Prostate gland (tissue), 2 donors: Measurements from ENCODE around the gene FRMD3. TPM values are rescaled to one million over a fixed set of nuclear protein-coding genes. Genes with fewer than 3 reads are reported as not detected.

Source experiments
- DNase-seq: peaks from one replicate; pipeline ENCODE4 v3.0.0-alpha.2; 2019; ENCODE audit warnings: low spot score
- H3K27ac ChIP-seq, 2 donors: fragments of 200-600 bp; sonication (generic); 2 replicates each; pipeline ENCODE4 v1.5.1; 2017 to 2019
- H3K27me3 ChIP-seq: fragments of 200-600 bp; sonication (generic); replicated peaks from 2 replicates; pipeline ENCODE4 v1.5.1; 2019; ENCODE audit not compliant: insufficient read depth
- H3K36me3 ChIP-seq, 2 donors: fragments of 200-600 bp; sonication (generic); 1 replicate in 1 of 2; 2 replicates in 1 of 2; pipeline versions ENCODE4 v1.5.1 to v1.8.1; 2017 to 2019
- H3K4me1 ChIP-seq: fragments of 200-600 bp; sonication (generic); replicated peaks from 2 replicates; pipeline ENCODE4 v1.5.1; 2019
- H3K4me3 ChIP-seq, 2 donors: fragments of 200-600 bp; sonication (generic); 2 replicates each; pipeline ENCODE4 v1.5.1; 2017 to 2019
- H3K9me3 ChIP-seq: fragments of 200-600 bp; sonication (generic); 2 replicates; pipeline ENCODE4 v1.5.1; 2017
- POLR2A ChIP-seq: fragments of 450-650 bp; IDR thresholded peaks from one replicate; pipeline ENCODE4 v1.6.1; 2016; ENCODE audit warnings: antibody characterized with exemption, mild to moderate bottlenecking
- POLR2AphosphoS5 ChIP-seq: sonication (generic); formaldehyde crosslinking; IDR thresholded peaks from one replicate; pipeline ENCODE4 v1.6.1; 2017; ENCODE audit warnings: antibody characterized with exemption
- WGBS: methylation state at CpG from one replicate; pipeline ENCODE4 v1.1.5; 2018; 5-methylcytosine and 5-hydroxymethylcytosine counted together
- intact Hi-C: fragments of 100-400 bp; cut with DNase I; formaldehyde crosslinking; loops from one replicate; pipeline ENCODE4 v1.14.2; 2022
- total RNA-seq, 2 donors: library from RNA; depleted of rRNA; stranded (reverse); fragments of >200 nt; gene quantifications; one replicate each; pipeline ENCODE4 v1.1.0, GENCODE V29; 2016
- TF ChIP-seq, protein P1 (sequence below), 4 experiments: fragments of 200-600 bp in 2 of 4; fragments of 450-650 bp in 2 of 4; sonication (generic) in 2 of 4; IDR thresholded peaks; 1 replicate in 3 of 4; 2 replicates in 1 of 4; pipeline ENCODE4 v1.5.1; 2016 to 2019; ENCODE audit warnings: antibody characterized with exemption in 4 of 4, mild to moderate bottlenecking in 2 of 4, moderate library complexity in 2 of 4

The FRMD3 gene
- total RNA-seq, 2 donors from 2014 or later = 2.3 to 3.4 TPM

DNA sequence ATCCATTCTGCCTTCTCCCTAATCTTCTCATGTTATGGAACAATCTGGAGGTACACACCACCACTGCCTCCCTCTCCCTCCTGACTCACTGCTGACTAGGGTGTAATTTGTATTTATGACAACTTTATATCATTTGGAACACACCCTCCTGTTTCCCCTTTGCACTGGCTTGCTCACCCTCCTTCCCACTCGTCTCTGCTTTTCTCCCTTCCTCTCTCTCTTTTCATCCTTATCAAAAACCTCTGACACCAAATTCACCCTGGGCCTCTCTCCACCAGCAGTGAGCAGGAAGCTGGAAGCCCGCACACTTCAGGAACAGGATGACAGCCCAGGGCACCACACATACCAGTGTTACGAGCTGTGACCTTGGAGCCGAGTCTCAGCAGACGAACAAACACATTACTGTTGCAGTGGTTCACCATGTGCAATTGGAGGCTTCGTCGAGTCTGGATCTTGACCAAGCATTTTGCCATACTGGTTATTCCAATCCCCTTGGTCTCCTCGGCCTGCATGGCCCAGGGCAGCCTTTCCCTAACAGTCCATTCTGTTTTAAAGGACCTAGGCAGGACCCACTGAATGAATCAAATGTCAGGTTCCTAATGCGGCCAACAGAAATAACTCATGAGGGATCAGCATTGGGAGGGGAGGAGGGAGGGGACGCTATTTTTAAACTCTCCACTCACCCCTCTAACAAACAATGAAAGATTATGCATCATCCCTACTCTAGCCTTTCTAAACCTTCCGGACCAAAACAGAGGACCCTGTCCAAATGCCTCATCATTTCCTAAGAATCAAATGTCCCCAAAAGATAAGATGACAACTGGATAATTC is 271.3 kb downstream of the FRMD3 start:
- TF ChIP-seq, protein P1, sequence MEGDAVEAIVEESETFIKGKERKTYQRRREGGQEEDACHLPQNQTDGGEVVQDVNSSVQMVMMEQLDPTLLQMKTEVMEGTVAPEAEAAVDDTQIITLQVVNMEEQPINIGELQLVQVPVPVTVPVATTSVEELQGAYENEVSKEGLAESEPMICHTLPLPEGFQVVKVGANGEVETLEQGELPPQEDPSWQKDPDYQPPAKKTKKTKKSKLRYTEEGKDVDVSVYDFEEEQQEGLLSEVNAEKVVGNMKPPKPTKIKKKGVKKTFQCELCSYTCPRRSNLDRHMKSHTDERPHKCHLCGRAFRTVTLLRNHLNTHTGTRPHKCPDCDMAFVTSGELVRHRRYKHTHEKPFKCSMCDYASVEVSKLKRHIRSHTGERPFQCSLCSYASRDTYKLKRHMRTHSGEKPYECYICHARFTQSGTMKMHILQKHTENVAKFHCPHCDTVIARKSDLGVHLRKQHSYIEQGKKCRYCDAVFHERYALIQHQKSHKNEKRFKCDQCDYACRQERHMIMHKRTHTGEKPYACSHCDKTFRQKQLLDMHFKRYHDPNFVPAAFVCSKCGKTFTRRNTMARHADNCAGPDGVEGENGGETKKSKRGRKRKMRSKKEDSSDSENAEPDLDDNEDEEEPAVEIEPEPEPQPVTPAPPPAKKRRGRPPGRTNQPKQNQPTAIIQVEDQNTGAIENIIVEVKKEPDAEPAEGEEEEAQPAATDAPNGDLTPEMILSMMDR (IDR thresholded peaks at IDR 0.05) = no peak
- TF ChIP-seq POLR2AphosphoS5 = no peak
- TF ChIP-seq POLR2A = no peak
- WGBS = 55% methylated on average over 11 of the region's 11 CpGs

DNA sequence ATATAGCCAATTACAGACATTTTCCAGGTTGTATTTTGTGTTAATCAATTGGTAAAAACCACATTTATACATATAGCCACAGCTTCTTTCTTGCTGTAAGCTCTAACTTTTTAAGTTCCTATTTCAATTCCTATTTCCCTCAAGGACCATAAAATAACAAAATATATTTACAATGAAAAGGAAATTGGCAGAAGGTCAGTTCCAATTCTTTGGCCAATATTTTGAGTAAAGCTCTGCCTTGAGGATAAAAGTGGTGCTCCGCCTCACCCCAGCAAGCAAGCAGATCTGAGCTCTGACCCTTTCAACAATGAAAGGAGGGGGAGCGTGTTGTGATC is 271.9 kb downstream of the FRMD3 start:
- WGBS = 45% methylated on average over 2 of the region's 2 CpGs
- no peak overlapping the region for H3K27ac ChIP-seq

More for the DNA sequence above, 271.3 kb downstream of the FRMD3 start:
- DNase-seq = no peak
- intact Hi-C loops = no loop called here
- H3K9me3 ChIP-seq = no peaks in the 10 kb centered on the region
- H3K27ac ChIP-seq = no peak overlapping the region
- no peaks in the 10 kb centered on the region for H3K36me3 ChIP-seq
- H3K4me3 ChIP-seq = no peak overlapping the region
- H3K27me3 ChIP-seq = no peaks in the 10 kb centered on the region
- no peaks in the 10 kb centered on the region for H3K4me1 ChIP-seq

DNA sequence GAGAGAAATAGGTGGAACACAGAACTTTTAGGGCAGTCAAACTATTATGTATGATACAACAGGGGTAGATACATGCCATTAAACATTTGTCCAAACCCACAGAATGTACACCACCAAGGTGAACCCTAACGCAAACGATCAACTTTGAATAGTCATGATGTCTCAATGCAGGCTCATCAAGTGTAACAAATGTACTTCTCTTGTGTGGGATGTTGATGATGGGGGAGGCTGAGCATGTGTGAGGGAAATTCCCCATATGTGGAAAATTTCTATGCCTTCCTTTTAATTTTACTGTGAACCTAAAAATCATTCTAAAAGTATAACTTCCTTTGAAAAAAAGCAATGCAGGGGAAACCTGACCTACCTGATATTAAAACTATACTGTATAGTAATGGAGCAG is 273.9 kb downstream of the FRMD3 start:
- H3K9me3 ChIP-seq = no peaks in the 10 kb centered on the region
- TF ChIP-seq POLR2AphosphoS5 (no peak), POLR2A (no peak)
- TF ChIP-seq, protein P1 (IDR thresholded peaks at IDR 0.05) = no peak
- H3K36me3 ChIP-seq = no peaks in the 10 kb centered on the region
- H3K4me3 ChIP-seq = no peak overlapping the region
- no peak overlapping the region for H3K27ac ChIP-seq
- intact Hi-C loops = no loop called here
- no peaks in the 10 kb centered on the region for H3K4me1 ChIP-seq
- H3K27me3 ChIP-seq = no peaks in the 10 kb centered on the region
- WGBS = 96% methylated on average over 2 of the region's 2 CpGs
- DNase-seq = no peak

More for the DNA sequence above, 271.9 kb downstream of the FRMD3 start:
- no peaks in the 10 kb centered on the region for H3K36me3 ChIP-seq
- TF ChIP-seq POLR2AphosphoS5 (no peak), POLR2A (no peak)
- TF ChIP-seq, protein P1 (IDR thresholded peaks at IDR 0.05) = no peak
- no peaks in the 10 kb centered on the region for H3K4me1 ChIP-seq
- no peaks in the 10 kb centered on the region for H3K9me3 ChIP-seq
- intact Hi-C loops = no loop called here
- no peak for DNase-seq
- no peak overlapping the region for H3K4me3 ChIP-seq
- no peaks in the 10 kb centered on the region for H3K27me3 ChIP-seq

- no peaks in the 10 kb centered on the region for H3K9me3 ChIP-seq
- intact Hi-C loops = no loop called here
- no peak overlapping the region for H3K4me3 ChIP-seq
- TF ChIP-seq, protein P1 (IDR thresholded peaks at IDR 0.05) = no peak
- TF ChIP-seq POLR2A (no peak), POLR2AphosphoS5 (no peak)
- H3K27ac ChIP-seq = no peak overlapping the region
- H3K4me1 ChIP-seq = no peaks in the 10 kb centered on the region
- DNase-seq = no peak
- H3K27me3 ChIP-seq = no peaks in the 10 kb centered on the region
- 97% methylated on average over 1 of the region's 1 CpG for WGBS
- H3K36me3 ChIP-seq = no peaks in the 10 kb centered on the region
Observed at GRCh38 chr9:83259558-83259957, 278.6 kb downstream of the FRMD3 start.
